AG04449 (cell line): ENCODE data around the gene CDH1.

ENCODE experiments used
- CTCF ChIA-PET: fragments of 350-600 bp; formaldehyde crosslinking; extraction: SDS; loops from one replicate; lab custom pipeline; 2021; ENCODE audit warnings: antibody characterized with exemption; lab: Yijun Ruan, JAX
- POLR2A ChIA-PET: fragments of 400-600, 350-600 bp; formaldehyde crosslinking; extraction: SDS; loops from one replicate; lab custom pipeline; 2020; ENCODE audit warnings: antibody characterized with exemption, inconsistent platforms; lab: Yijun Ruan, JAX
- DNase-seq: peaks from one replicate; pipeline ENCODE4 v3.0.0-alpha.2; 2010; ENCODE audit warnings: low read depth, low spot score
- H3K4me3 ChIP-seq: 2 replicates; pipeline ENCODE4 v1.5.1; 2011; ENCODE audit warnings: low read depth, mild to moderate bottlenecking, control low read depth, low read length
- TF ChIP-seq, protein P1 (sequence below): IDR thresholded peaks from one replicate; pipeline ENCODE4 v1.5.1; 2011; ENCODE audit warnings: mild to moderate bottlenecking, moderate library complexity, low read length, control low read depth, inconsistent platforms; ENCODE audit not compliant: insufficient read depth; ENCODE audit errors: missing control alignments

The CDH1 gene

DNA sequence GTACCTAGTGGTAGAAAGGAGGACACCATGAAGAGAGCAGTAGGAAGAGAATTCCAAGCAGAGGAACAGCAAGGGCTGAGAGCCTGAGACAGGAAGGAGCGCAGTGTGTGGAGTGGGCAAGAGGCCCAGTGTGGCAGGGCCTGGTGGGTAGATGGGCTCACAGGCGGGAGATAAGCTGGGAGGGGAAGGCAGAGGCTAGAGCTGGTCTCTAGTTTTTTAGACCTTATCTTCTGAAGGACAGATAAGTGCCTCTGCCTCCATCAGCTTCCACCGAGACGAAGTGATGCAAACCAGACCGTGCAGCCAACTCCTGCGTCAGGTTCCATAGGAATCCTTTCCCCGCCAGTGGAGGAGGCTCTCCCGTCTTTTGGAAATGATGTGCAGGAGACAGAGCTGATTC, 33.6 kb downstream of the CDH1 start:
- H3K4me3 ChIP-seq, result no peak overlapping the region
- CTCF ChIA-PET, result interaction anchor here (1.4 kb wide), 1 partner anchor 180 kb away, joined by 3 read pairs; no protein-coding TSS in a partner anchor
- TF ChIP-seq, protein P1, sequence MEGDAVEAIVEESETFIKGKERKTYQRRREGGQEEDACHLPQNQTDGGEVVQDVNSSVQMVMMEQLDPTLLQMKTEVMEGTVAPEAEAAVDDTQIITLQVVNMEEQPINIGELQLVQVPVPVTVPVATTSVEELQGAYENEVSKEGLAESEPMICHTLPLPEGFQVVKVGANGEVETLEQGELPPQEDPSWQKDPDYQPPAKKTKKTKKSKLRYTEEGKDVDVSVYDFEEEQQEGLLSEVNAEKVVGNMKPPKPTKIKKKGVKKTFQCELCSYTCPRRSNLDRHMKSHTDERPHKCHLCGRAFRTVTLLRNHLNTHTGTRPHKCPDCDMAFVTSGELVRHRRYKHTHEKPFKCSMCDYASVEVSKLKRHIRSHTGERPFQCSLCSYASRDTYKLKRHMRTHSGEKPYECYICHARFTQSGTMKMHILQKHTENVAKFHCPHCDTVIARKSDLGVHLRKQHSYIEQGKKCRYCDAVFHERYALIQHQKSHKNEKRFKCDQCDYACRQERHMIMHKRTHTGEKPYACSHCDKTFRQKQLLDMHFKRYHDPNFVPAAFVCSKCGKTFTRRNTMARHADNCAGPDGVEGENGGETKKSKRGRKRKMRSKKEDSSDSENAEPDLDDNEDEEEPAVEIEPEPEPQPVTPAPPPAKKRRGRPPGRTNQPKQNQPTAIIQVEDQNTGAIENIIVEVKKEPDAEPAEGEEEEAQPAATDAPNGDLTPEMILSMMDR, result no peak
- POLR2A ChIA-PET, result no interaction called here
- DNase-seq, result no peak

DNA sequence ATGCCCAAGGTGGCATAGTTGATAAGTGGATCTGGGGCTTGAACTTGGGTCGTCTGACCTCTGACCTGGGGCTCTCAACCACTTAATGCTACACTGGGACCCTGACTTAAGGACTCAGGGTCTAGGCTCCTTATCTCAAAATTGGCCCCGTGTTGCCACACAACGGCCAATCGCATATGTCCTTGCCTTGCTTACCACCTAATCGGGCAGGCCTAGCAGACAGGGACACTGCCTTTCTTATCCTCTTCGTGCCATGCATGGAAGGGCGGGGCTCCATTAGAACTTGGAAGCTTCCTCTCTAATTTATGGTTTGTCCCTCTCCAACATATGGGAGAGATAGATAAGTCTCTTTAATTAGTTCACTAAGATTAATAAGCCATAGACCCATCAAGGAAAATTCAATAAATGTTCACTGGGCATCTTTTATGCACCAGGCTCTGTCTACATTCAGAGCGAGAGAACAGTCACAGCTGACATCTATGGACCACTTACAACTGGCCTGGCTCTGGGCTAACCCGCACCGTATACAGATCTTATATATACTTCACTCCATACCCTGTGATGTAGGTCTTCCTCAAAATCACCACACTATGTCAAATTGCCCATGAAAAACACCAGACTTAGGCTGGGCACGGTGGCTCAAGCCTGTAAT, 35.1 kb downstream of the CDH1 start:
- TF ChIP-seq, protein P1, result no peak
- ChIA-PET POLR2A (no interaction called here), CTCF (no interaction called here)
- H3K4me3 ChIP-seq, result no peak overlapping the region
- no peak for DNase-seq

DNA sequence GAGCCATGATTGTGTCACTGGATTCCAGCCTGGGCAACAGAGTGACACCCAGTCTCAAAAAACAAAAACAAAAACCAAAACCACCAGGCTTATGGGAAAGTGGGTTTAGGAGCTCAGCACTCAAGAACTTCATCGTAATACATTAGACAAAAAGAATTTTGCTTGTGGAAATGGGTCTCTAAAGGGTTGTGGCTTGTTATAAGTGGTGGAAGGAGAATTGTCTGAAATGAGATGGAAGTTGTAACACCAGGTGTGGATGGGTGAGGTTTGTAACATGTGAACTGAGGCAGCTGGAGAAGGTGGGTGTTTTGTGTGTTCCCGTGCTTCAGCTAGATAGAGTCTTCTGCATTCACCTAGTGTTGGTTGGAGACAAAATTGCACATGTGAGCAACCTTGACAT, 35.8 kb downstream of the CDH1 start:
- POLR2A ChIA-PET, result no interaction called here
- TF ChIP-seq, protein P1, result no peak
- no peak for DNase-seq
- H3K4me3 ChIP-seq, result no peak overlapping the region
- CTCF ChIA-PET, result no interaction called here

DNA sequence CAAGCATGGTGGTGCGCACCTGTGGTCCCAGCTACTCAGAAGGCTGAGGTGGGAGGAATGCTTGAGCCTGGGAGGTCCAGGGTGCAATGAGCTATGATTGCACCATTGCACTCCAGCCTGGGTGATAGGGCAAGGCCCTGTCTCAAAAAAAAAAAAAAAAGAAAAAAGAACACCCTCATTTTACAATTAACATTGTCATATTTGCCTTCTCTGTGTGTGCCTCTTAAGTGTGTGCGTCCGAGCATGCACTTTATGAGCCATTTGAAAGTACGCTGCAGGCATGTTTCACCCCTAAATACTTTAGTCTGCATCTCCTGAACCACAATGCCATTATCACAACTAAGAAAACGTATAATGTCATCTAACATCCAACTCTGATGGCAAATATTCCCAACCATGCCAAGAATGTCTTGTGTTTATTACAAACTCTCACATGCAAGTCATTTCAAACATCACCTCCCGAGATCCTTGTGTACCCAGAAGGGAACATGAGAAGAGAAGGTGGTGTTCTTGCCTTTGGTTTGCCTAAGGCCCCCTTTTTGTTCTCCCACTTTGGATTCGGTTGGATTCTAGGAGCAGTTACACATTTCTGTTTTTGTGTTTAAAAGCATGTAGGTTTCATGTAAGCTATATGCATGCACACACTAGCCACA, 38.0 kb downstream of the CDH1 start:
- ChIA-PET POLR2A (no interaction called here), CTCF (no interaction called here)
- no peak for DNase-seq
- no peak overlapping the region for H3K4me3 ChIP-seq
- TF ChIP-seq, protein P1, result no peak

DNA sequence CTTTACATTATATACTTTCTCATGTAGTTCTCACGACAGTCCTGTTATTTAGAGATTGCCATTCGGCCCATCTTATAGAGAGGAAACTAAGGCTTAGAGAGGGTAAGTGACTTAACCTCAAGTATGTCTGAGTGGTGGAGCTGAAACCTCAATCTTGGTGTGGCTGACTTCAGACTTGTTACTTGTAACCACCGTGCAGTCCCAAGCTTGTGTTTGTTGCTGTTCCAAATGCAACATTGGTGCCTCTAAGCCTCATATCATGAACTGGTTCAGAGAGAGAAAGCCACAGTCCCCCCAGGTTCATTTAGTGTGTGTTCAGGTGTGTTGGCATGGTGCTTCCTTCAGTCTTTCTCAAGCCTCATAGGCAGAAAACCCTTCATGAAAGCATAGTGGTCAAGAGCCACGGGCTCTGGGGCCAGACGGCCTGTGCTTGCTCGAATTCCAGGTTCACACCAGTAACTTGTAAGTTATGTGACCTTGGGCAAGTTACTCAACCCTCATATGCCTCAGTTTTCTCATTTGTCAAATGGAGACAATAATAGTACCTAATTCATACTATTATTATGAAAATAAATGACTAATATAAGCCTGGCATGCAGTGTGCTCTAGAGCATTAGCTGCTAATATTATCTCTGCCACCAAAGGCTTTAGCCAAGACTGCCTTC, 39.9 kb downstream of the CDH1 start:
- TF ChIP-seq, protein P1, result no peak
- ChIA-PET POLR2A (no interaction called here), CTCF (interaction anchor here (1.3 kb wide), 1 partner anchor 21 kb away, joined by 4 read pairs; no protein-coding TSS in a partner anchor)
- no peak overlapping the region for H3K4me3 ChIP-seq
- DNase-seq, result no peak
